ENCODE data around the gene TPCN2.

TPCN2 gene

DNA sequence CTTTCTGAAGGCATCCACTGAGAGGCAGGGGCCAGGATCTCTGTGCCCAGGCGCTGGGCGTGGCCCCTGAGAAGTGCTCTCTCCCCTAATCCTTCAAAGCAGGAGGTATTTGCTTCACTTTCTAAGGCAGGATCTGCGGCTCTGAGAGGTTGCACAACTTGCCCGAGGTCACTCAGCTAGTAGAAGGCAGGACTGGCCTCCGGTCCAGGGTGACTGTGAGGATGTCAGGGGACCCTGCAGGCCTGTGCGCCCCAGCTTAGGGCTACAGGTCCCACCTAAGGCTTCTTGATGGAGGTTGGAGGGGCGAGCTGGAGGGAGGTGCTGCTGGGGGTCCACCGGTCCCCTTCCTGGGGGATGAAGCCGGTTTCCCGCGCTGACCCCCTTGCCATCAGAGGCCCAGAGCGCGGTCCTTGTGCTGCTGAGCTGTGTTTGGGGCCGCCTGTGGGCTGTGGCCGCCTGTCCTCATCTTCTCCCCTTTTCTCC is 108.0 kb downstream of the TPCN2 start:
- no peaks in the 10 kb centered on the region for H3K79me1 ChIP-seq (ENCODE audit: low read length)
- no peaks in the 10 kb centered on the region for H3K36me3 ChIP-seq (ENCODE audit: control insufficient read depth, insufficient read depth, low read length)
- H3K27me3 ChIP-seq (ENCODE audit: insufficient read depth, low read length, poor library complexity): no peaks in the 10 kb centered on the region
- H2BK15ac ChIP-seq (replicated peaks; ENCODE audit: low read depth): no peak overlapping the region
- no peak overlapping the region for H2BK5ac ChIP-seq (ENCODE audit: low read length)
- H3K4ac ChIP-seq (ENCODE audit: low read depth, low read length): no peak overlapping the region
- H4K5ac ChIP-seq (ENCODE audit: low read length): no peak overlapping the region
- no peak overlapping the region for H2BK120ac ChIP-seq (ENCODE audit: low read depth, low read length)
- no peak overlapping the region for H3K56ac ChIP-seq (ENCODE audit: low read length)
- DNase-seq: no peak
- no peak overlapping the region for H3K18ac ChIP-seq (ENCODE audit: low read length)
- H3K27ac ChIP-seq (ENCODE audit: low read depth, low read length): no peak overlapping the region
- no peak overlapping the region for H2AK5ac ChIP-seq (ENCODE audit: low read length)
- no peak overlapping the region for H4K8ac ChIP-seq (ENCODE audit: low read depth, low read length)
- H3K23ac ChIP-seq (ENCODE audit: low read length): no peak overlapping the region
- H3K4me3 ChIP-seq (ENCODE audit: low read length): no peak overlapping the region
- WGBS (ENCODE audit: extremely low coverage, insufficient coverage, low lambda C conversion rate): no CpG with 5 or more reads among the region's 15 CpGs
- H3K4me2 ChIP-seq (ENCODE audit: low read length): no peak overlapping the region
- no peak overlapping the region for H3K9ac ChIP-seq (ENCODE audit: low read length)
- H3K4me1 ChIP-seq (ENCODE audit: control insufficient read depth, low read depth, low read length): peaks cover 2% of the 10 kb centered on the region
- H3K79me2 ChIP-seq (ENCODE audit: control insufficient read depth, insufficient read depth, low read length): no peaks in the 10 kb centered on the region

DNA sequence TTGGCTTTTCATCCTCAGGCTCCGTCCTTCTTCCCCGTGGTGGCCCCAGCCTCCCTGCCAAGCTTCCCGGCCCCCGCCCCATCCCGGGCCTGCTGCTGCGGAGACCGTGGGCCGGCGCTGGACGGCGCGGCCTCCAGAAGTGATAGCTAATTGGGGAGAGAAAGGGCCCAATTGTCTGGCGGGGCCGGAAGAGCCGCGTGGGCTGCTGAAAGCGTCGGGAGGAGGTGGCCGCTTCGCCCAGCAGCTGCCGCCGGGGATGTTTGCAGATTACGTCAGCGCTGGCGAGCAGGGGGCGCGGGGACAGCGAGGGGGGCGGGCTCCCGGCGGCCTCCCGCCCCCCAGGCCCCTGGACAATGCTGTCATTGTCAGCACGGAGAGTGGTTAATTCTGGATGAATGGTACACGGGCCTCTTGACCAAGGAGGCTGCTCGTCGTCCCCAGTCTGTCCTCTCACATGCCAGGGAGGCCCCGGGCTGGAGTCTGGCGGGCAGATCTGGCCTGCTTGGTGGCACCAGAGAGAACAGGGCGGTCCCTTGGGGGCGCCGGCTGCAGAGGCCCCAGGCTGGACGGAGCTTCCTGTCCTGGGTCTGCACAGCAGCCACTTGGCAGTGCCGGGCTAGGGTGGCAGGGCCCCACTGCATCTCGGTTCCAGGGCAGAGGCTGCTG is 108.6 kb downstream of the TPCN2 start:
- Histone ChIP-seq H3K79me1 (ENCODE audit: low read length) (no peaks in the 10 kb centered on the region), H4K5ac (ENCODE audit: low read length) (no peak overlapping the region), H3K36me3 (ENCODE audit: control insufficient read depth, insufficient read depth, low read length) (no peaks in the 10 kb centered on the region), H3K79me2 (ENCODE audit: control insufficient read depth, insufficient read depth, low read length) (no peaks in the 10 kb centered on the region), H3K4me1 (ENCODE audit: control insufficient read depth, low read depth, low read length) (peaks cover 2% of the 10 kb centered on the region), H3K18ac (ENCODE audit: low read length) (no peak overlapping the region), H3K4me2 (ENCODE audit: low read length) (no peak overlapping the region), H3K56ac (ENCODE audit: low read length) (no peak overlapping the region), H3K27ac (ENCODE audit: low read depth, low read length) (no peak overlapping the region), H2BK15ac (replicated peaks; ENCODE audit: low read depth) (no peak overlapping the region), H2BK120ac (ENCODE audit: low read depth, low read length) (no peak overlapping the region), H3K4me3 (ENCODE audit: low read length) (no peak overlapping the region), H2BK5ac (ENCODE audit: low read length) (no peak overlapping the region), H3K9ac (ENCODE audit: low read length) (no peak overlapping the region), H3K27me3 (ENCODE audit: insufficient read depth, low read length, poor library complexity) (no peaks in the 10 kb centered on the region), H3K4ac (ENCODE audit: low read depth, low read length) (no peak overlapping the region), H3K23ac (ENCODE audit: low read length) (no peak overlapping the region), H4K8ac (ENCODE audit: low read depth, low read length) (no peak overlapping the region), H2AK5ac (ENCODE audit: low read length) (no peak overlapping the region)
- no peak for DNase-seq
- no CpG with 5 or more reads among the region's 44 CpGs for WGBS (ENCODE audit: extremely low coverage, insufficient coverage, low lambda C conversion rate)

DNA sequence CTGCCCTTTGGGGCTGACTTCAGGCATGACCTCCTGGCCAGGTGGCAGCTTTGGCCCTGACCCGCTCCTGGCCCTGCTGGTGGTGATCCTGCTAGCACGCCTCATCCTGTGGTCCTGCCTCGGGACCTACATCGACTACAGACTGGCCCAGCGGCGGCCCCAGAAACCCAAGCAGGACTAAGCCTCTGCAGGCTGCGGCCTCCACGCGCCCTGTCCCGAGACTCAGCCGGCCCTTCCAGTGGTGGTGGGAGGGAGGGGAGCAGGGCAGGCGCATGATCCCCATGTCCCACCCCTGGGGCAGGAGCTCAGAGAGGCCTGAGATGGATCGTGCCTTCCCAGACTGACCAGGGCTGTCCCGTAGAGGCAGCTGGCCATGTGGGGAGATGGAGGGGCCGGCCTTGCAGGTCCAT is 109.1 kb downstream of the TPCN2 start:
- Histone ChIP-seq H3K79me1 (ENCODE audit: low read length) (no peaks in the 10 kb centered on the region), H3K4me2 (ENCODE audit: low read length) (no peak overlapping the region), H2AK5ac (ENCODE audit: low read length) (no peak overlapping the region), H3K27ac (ENCODE audit: low read depth, low read length) (no peak overlapping the region), H3K4me3 (ENCODE audit: low read length) (no peak overlapping the region), H3K18ac (ENCODE audit: low read length) (no peak overlapping the region), H3K9ac (ENCODE audit: low read length) (no peak overlapping the region), H4K8ac (ENCODE audit: low read depth, low read length) (no peak overlapping the region), H4K5ac (ENCODE audit: low read length) (no peak overlapping the region), H2BK15ac (replicated peaks; ENCODE audit: low read depth) (no peak overlapping the region), H3K4me1 (ENCODE audit: control insufficient read depth, low read depth, low read length) (no peaks in the 10 kb centered on the region), H3K27me3 (ENCODE audit: insufficient read depth, low read length, poor library complexity) (no peaks in the 10 kb centered on the region), H3K23ac (ENCODE audit: low read length) (no peak overlapping the region), H2BK5ac (ENCODE audit: low read length) (no peak overlapping the region), H3K56ac (ENCODE audit: low read length) (no peak overlapping the region), H2BK120ac (ENCODE audit: low read depth, low read length) (no peak overlapping the region), H3K36me3 (ENCODE audit: control insufficient read depth, insufficient read depth, low read length) (no peaks in the 10 kb centered on the region), H3K4ac (ENCODE audit: low read depth, low read length) (no peak overlapping the region), H3K79me2 (ENCODE audit: control insufficient read depth, insufficient read depth, low read length) (no peaks in the 10 kb centered on the region)
- no CpG with 5 or more reads among the region's 15 CpGs for WGBS (ENCODE audit: extremely low coverage, insufficient coverage, low lambda C conversion rate)
- no peak for DNase-seq

DNA sequence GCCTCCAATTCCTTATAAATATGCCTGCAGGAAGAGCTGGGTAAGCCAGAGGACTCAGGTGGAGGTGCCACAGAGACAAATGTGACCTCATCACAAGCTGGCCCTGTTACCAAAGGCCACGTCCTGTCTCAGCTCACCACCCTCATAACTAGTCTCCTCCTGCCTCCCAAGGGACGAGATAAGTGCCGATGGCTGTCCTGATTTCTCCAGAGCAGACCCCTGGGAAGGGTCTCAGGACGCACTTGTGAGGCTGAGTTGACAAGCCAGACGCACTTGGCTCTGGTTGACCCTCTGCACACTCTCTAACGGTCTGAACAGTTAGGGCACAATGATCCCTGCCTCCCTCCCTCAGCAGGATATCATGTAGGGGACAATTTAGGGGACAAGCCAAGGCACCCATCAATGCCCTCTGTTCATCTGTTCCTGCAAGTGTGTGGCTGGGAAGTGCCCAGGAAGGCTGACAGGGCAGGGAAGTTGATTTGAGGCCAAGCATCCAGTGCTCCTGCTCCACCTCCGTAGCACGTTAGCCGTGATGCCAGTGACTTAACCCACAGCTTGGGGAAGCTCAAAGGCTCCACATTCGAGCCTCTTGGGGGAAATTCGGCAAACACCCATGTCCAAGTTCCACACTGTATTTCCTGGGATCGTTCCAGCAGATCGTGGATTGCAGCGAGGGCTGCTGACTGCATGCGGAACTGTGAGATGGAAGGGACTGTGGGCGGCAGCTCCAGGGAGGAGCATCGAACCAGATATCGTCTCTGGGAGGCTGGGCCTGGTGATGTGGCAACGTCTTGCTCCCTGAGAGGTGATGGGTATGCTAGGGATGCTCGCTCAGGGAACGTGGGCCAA is 109.8 kb downstream of the TPCN2 start:
- no CpG with 5 or more reads among the region's 21 CpGs for WGBS (ENCODE audit: extremely low coverage, insufficient coverage, low lambda C conversion rate)
- H2AK5ac ChIP-seq (ENCODE audit: low read length): no peak overlapping the region

DNA sequence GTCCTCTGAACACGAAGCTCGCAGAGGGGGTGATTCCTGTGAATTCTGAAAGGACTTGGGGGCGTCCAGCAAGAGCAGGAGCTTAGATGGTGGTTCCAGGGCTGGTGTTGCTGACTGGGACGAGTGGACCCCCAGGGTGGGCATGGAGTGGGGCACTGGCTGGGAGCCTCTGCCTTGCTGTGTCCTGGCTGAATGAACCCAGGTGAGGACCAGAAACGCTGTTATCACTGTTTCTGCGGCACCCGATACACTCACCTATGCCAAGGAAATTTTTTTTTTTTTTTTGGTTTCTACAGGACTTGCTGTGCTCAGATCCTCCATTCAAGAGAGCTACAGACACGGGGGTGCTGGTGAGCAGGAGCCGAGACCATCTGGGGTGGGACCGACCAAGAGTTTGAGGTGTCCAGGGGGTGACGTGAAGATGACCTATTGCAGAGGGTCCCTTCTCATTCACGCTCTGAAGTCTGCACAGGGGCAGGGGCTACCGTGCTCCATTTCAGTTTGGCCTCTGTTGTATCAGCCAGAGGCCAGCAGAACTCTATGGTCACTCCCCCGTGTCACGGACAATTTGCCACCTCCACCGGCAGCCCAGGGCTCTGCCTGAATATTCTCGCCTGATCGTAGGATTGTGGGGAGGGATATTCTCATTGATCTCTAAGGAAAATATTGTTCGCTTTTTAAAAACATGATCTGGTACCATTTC is 110.6 kb downstream of the TPCN2 start:
- Histone ChIP-seq H3K9ac (ENCODE audit: low read length) (no peak overlapping the region), H3K4me3 (ENCODE audit: low read length) (no peak overlapping the region), H3K4me1 (ENCODE audit: control insufficient read depth, low read depth, low read length) (no peaks in the 10 kb centered on the region), H3K27me3 (ENCODE audit: insufficient read depth, low read length, poor library complexity) (no peaks in the 10 kb centered on the region), H2BK120ac (ENCODE audit: low read depth, low read length) (no peak overlapping the region), H2BK15ac (replicated peaks; ENCODE audit: low read depth) (no peak overlapping the region), H3K4ac (ENCODE audit: low read depth, low read length) (no peak overlapping the region), H3K79me1 (ENCODE audit: low read length) (no peaks in the 10 kb centered on the region), H4K5ac (ENCODE audit: low read length) (no peak overlapping the region), H4K8ac (ENCODE audit: low read depth, low read length) (no peak overlapping the region), H3K36me3 (ENCODE audit: control insufficient read depth, insufficient read depth, low read length) (no peaks in the 10 kb centered on the region), H2AK5ac (ENCODE audit: low read length) (no peak overlapping the region), H3K27ac (ENCODE audit: low read depth, low read length) (no peak overlapping the region), H3K23ac (ENCODE audit: low read length) (no peak overlapping the region), H3K4me2 (ENCODE audit: low read length) (no peak overlapping the region), H3K18ac (ENCODE audit: low read length) (no peak overlapping the region), H3K79me2 (ENCODE audit: control insufficient read depth, insufficient read depth, low read length) (no peaks in the 10 kb centered on the region), H2BK5ac (ENCODE audit: low read length) (no peak overlapping the region), H3K56ac (ENCODE audit: low read length) (no peak overlapping the region)
- WGBS (ENCODE audit: extremely low coverage, insufficient coverage, low lambda C conversion rate): no CpG with 5 or more reads among the region's 19 CpGs
- no peak for DNase-seq

More for the DNA sequence above, 109.8 kb downstream of the TPCN2 start:
- Histone ChIP-seq H3K18ac (ENCODE audit: low read length) (no peak overlapping the region), H3K4me3 (ENCODE audit: low read length) (no peak overlapping the region), H2BK15ac (replicated peaks; ENCODE audit: low read depth) (no peak overlapping the region), H3K79me2 (ENCODE audit: control insufficient read depth, insufficient read depth, low read length) (no peaks in the 10 kb centered on the region), H3K23ac (ENCODE audit: low read length) (no peak overlapping the region), H3K4me1 (ENCODE audit: control insufficient read depth, low read depth, low read length) (no peaks in the 10 kb centered on the region), H3K9ac (ENCODE audit: low read length) (no peak overlapping the region), H4K8ac (ENCODE audit: low read depth, low read length) (no peak overlapping the region), H3K36me3 (ENCODE audit: control insufficient read depth, insufficient read depth, low read length) (no peaks in the 10 kb centered on the region), H2BK5ac (ENCODE audit: low read length) (no peak overlapping the region), H3K27me3 (ENCODE audit: insufficient read depth, low read length, poor library complexity) (no peaks in the 10 kb centered on the region), H3K79me1 (ENCODE audit: low read length) (no peaks in the 10 kb centered on the region), H3K4ac (ENCODE audit: low read depth, low read length) (no peak overlapping the region), H2BK120ac (ENCODE audit: low read depth, low read length) (no peak overlapping the region), H3K56ac (ENCODE audit: low read length) (no peak overlapping the region), H3K4me2 (ENCODE audit: low read length) (no peak overlapping the region), H4K5ac (ENCODE audit: low read length) (no peak overlapping the region), H3K27ac (ENCODE audit: low read depth, low read length) (no peak overlapping the region)
- DNase-seq: no peak

Data from mesendoderm (in vitro differentiated cells).